ENCODE data around the gene DIP2B.

DIP2B gene

GRCh38 chr12:50689437-50689836 is 184.7 kb downstream of the DIP2B start:
- DNase-seq, result no peak

DNA sequence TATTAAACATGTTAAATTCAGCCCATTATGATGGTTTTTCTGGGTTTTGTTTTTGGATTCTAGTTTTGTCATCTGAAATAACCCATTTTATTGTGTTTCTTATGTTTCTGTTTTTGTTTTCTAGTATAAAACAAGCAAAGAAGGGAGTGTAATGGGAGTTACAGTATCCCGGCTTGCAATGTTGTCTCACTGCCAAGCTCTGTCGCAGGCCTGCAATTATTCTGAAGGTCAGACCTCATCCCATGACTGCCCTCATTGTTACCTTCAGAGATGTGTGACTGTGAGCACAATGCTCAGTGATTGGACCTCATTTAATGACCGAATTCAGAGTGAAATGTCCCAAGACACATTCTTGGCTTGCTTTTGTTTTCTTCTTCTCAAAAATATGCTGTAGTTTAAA is 186.1 kb downstream of the DIP2B start:
- no peak for DNase-seq

GRCh38 chr12:50695961-50696360 is 191.2 kb downstream of the DIP2B start:
- DNase-seq, result no peak

DNA sequence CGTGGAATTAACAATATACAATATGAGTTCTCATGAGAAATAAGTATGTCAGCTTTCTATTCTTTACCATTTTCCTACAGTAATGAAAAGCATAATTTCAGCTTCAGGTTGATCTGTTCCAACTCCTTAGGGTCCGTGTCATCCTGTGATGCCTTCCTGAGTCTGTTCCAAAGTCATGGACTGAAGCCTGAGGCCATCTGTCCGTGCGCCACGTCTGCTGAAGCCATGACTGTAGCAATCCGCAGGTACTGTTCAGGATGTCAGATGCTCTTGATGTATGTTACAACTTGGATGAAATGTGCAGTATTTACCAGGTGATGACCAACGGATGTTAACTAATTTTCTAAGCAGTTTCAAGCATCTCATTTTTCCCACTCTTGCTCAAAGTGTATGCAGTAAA is 192.1 kb downstream of the DIP2B start:
- no peak for DNase-seq

GRCh38 chr12:50699154-50699553 is 194.4 kb downstream of the DIP2B start:
- no peak for DNase-seq

- DNase-seq, result peak; percentile 22
Measured at GRCh38 chr12:50699940-50700339, 195.2 kb downstream of the DIP2B start.

DNA sequence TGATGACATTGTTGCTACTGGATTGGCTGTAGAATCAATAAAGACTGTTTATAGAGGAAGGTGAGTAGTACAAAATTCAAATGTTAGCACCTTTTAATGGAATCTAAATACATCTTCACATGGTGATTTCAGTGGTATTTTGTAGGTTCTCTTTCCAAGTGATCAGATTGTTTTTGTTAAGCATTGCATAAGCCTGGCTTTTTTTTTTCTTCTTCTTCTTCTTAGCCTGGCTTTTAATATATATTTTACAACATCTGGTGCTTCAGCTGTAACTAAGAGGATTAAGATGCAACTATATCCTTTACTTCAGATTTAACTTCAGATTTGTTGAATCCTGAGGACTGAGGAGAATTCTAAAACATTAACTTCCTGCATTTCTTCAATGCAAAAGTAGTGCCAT is 201.8 kb downstream of the DIP2B start:
- DNase-seq, result no peak

GRCh38 chr12:50707396-50707795 is 202.6 kb downstream of the DIP2B start:
- DNase-seq, result no peak

GRCh38 chr12:50708631-50709030 is 203.8 kb downstream of the DIP2B start:
- DNase-seq, result no peak

DNA sequence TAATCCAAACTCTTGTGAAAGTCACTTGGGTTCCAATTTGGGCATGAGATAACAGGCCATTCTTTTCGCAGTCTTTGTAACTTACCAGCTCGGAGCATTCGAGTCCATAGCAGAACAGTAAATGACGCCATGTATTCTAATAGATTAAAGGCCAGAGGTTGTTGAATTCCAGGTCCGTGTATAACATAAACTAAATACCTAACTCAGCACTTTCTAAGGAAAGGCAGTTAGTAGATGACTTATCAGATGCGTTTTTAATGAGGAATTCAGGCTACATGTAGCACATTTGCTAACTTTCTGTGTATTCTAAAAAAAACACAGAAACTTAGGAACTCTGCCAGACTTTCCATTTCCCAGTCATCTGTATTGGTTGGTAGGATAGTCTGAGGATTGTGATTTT is 206.3 kb downstream of the DIP2B start:
- DNase-seq, result no peak

DNA sequence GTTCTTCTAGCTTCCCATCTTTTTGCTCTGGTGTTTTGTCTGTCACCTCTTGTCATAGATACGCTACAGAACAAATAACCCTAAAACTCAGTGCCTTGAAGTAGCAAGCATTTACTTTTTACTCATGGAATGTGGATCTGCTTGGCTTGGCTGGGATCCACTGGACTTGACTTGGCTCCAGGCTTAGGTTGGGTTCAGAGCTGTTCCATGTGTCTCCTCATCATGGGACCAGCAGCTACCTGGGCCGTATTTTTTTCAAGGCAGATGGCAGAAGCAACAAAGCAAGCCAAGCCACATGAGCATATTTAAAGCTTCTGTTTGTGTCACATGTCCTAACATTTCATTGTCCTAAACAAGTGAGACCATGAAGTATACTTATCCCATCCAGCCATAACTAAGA is 210.4 kb downstream of the DIP2B start:
- DNase-seq, result no peak

DNA sequence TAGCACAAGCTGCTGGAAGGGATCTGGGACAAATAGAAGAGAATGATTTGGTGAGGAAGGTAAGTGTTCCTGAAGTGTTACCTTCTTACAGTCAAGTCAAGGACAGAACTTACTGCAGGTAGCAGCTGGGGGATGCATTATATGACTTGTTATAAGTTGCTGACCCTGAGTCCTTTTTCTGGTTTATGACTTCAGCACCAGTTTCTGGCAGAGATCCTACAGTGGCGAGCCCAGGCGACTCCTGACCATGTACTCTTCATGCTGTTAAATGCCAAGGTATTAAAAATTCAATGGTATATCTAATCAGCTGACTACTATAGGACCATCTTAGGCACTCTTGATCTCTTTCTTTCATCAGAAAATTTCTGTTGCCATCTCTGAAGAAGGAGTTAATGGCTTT is 214.0 kb downstream of the DIP2B start:
- DNase-seq, result no peak

DNA sequence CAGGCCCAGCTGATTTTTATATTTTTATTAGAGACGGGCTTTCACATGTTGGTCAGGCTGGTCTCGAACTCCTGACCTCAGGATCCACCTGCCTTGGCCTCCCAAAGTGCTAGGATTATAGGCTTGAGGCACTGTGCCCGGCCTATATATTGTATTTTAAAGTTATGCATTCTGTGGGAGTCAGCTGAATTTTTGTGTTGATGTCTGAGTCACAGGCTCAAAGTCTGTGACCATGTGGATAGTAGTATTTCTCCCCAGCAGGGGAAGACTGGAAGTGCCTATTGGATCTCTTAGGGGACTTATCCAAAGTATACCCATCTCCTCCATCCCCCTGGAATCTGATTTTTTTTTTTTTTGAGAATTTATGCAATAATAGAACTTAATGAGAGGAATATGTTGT is 215.3 kb downstream of the DIP2B start:
- DNase-seq, result no peak

DNA sequence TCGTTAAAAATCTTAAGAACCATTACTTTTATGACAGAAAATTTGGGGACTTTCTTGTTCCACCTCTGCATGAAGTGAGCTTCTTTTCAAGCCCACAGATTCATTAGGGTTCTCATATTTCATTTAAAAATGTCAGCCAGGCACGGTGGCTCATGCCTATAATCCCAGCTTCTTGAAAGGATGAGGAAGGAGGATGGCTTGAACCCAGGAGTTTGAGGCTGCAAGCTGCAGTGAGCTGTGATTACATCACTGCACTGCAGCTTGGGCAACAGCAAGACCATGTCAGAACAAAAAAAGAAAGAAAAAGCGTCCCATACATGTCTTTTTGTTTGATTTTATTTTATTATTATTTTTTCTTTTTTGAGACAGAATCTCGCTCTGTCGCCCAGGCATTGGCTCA is 215.7 kb downstream of the DIP2B start:
- DNase-seq, result no peak

GRCh38 chr12:50723865-50724264 is 219.1 kb downstream of the DIP2B start:
- no peak for DNase-seq

DNA sequence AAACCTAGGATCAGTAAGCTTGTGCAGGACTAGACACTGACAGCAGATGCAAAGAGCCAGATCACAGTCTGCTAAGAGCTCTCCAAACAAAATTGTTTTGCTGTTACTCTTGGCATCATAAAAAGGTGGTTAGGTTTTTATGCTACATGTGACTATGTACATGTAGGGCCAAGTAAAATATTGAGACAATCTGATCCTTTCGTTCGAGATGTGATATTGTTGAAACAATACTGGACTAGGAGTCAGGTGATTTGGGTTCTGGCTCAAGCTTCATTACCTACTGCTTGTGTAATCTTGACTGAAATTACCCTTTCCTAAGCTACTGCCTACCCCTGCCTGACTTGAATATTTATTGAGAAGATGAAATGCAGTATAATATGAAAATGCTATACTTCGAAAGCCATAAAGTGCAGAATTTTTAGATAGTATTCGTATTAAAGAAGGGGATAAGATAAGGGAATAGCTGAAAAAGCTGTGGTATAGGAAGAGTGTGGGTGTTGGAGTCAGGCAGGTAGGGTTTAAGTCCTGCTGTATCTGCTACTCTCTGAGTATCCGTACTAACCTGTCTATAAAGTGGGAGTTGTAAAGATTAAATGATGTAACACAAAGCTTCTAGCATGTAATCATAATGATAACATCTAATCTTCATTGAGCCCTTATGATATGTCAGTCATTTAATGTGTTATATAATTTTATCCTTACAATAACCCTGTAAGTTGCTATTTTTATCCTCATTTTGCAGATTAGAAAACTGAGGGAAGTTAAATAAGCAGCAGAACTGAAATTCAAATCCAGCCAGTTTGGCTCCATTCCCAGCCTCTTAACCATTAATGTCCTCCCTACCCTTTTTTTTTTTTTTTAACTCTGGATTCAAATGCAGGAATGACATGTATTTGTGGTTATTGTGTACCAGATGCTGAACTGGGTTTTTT is 220.5 kb downstream of the DIP2B start:
- no peak for DNase-seq

- no peak for DNase-seq
Measured at GRCh38 chr12:50727466-50727865, 222.7 kb downstream of the DIP2B start.

- DNase-seq, result no peak
Measured at GRCh38 chr12:50728417-50728816, 223.6 kb downstream of the DIP2B start.

- DNase-seq, result no peak
Measured at GRCh38 chr12:50728841-50729240, 224.1 kb downstream of the DIP2B start.

GRCh38 chr12:50732591-50732990 is 227.8 kb downstream of the DIP2B start:
- no peak for DNase-seq

GRCh38 chr12:50733706-50734105 is 228.9 kb downstream of the DIP2B start:
- no peak for DNase-seq

GRCh38 chr12:50734409-50735263 is 229.9 kb downstream of the DIP2B start:
- no peak for DNase-seq

DNA sequence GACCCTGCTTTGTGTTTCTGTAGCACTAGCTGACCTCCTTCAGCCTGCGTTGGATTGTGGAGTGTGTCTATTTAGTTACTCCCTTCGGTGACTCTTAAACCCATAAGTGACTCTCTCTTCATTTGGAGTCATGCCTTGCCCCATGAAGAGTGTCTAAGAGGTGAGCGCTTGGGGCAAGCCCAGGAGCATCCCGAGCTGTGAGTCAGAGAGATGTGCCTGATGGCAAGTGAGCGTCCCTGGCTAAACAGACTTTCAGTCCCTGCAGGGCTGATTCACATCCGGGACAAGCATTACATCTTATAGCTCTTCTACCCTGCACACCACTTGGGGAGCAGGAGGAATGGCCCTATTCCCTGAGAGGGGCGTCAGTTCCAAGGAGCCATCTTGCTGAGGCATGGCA is 234.8 kb downstream of the DIP2B start:
- DNase-seq, result no peak

GRCh38 chr12:50740307-50740706 is 235.5 kb downstream of the DIP2B start:
- no peak for DNase-seq

All from NCI-H1436 treated with DMSO at 0.1 percent for 48 hours (cell line).